Measurements from ENCODE around the gene PLA2G4B.

PLA2G4B gene

GRCh38 chr15:41853831-41854230 lies 15.2 kb downstream of the PLA2G4B start:
- H3K36me3 ChIP-seq (ENCODE audit: control insufficient read depth, insufficient read depth, low read length) = no peaks in the 10 kb centered on the region
- DNase-seq (ENCODE audit: extremely low read depth, insufficient read length) = no peak
- no peak overlapping the region for H3K4me3 ChIP-seq (replicated peaks; ENCODE audit: low read depth, low read length)
- TF ChIP-seq, protein P1, sequence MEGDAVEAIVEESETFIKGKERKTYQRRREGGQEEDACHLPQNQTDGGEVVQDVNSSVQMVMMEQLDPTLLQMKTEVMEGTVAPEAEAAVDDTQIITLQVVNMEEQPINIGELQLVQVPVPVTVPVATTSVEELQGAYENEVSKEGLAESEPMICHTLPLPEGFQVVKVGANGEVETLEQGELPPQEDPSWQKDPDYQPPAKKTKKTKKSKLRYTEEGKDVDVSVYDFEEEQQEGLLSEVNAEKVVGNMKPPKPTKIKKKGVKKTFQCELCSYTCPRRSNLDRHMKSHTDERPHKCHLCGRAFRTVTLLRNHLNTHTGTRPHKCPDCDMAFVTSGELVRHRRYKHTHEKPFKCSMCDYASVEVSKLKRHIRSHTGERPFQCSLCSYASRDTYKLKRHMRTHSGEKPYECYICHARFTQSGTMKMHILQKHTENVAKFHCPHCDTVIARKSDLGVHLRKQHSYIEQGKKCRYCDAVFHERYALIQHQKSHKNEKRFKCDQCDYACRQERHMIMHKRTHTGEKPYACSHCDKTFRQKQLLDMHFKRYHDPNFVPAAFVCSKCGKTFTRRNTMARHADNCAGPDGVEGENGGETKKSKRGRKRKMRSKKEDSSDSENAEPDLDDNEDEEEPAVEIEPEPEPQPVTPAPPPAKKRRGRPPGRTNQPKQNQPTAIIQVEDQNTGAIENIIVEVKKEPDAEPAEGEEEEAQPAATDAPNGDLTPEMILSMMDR (IDR thresholded peaks at IDR 0.05; ENCODE audit: insufficient read depth, low read length, poor library complexity, severe bottlenecking) = no peak
- no peaks in the 10 kb centered on the region; the same call in 1 of the 2 replicates for H3K27me3 ChIP-seq (replicated peaks; ENCODE audit: control insufficient read depth, insufficient read depth, low read length)

DNA sequence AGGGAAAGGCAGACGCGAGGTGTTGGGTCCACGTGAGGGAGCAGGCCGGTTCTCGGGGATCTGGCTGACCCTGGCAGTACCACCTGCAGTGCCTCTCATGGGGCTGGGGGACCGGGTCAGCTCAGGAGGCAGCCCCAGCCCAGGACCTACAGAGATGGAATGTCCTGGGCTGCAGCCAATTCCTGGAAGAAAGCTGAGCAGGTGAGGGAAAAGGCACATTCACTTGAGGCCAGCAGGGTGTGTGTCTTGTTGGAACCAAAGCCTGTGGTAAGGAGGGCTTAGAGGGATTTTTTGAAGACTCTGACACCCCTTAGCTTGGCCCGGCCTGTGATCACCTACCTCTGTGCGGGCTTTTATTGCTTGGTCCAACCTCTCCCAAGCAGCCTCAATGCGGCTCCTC lies 15.8 kb downstream of the PLA2G4B start:
- H3K36me3 ChIP-seq (ENCODE audit: control insufficient read depth, insufficient read depth, low read length) = no peaks in the 10 kb centered on the region
- no peak for DNase-seq (ENCODE audit: extremely low read depth, insufficient read length)
- no peak overlapping the region for H3K4me3 ChIP-seq (replicated peaks; ENCODE audit: low read depth, low read length)
- no peaks in the 10 kb centered on the region; the same call in 1 of the 2 replicates for H3K27me3 ChIP-seq (replicated peaks; ENCODE audit: control insufficient read depth, insufficient read depth, low read length)
- TF ChIP-seq, protein P1 (IDR thresholded peaks at IDR 0.05; ENCODE audit: insufficient read depth, low read length, poor library complexity, severe bottlenecking) = no peak

DNA sequence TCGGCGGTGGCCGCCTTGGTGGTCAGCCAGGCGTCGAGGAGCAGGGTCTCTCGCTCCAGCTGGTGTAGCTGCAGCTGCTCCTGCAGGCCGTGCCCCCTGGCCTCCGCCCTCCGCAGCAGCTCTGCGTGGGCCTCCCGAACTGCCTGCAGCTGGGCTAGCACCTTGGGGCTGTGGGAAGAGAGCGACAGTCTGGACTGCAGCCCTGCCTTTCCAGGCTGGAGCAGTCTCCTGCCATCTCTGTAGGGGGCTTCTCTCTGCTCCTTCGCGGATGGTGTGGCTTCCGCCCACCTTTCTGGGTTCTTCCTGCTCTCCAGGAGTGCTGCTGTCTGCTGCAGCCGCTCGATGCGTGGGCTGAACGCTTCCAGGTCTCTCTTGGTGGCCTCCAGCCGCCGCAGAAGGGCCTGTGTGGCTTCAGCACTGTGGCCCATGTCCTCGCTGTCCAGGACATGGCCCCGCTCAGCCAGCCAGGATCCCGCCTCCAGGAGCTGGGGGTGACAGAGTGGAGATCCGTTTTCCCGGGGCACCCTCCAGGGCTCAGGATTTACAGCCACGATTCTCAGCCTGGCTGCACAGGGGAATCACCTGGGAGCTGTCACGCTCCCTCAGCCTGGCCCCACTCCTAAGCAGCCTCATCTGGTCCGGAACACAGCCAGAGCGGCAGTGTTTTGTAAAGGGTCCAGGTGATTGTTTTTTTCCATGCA lies 16.8 kb downstream of the PLA2G4B start:
- no peaks in the 10 kb centered on the region for H3K36me3 ChIP-seq (ENCODE audit: control insufficient read depth, insufficient read depth, low read length)
- TF ChIP-seq, protein P1 (IDR thresholded peaks at IDR 0.05; ENCODE audit: insufficient read depth, low read length, poor library complexity, severe bottlenecking) = no peak
- H3K4me3 ChIP-seq (replicated peaks; ENCODE audit: low read depth, low read length) = no peak overlapping the region
- no peaks in the 10 kb centered on the region; the same call in 1 of the 2 replicates for H3K27me3 ChIP-seq (replicated peaks; ENCODE audit: control insufficient read depth, insufficient read depth, low read length)
- DNase-seq (ENCODE audit: extremely low read depth, insufficient read length) = no peak

DNA sequence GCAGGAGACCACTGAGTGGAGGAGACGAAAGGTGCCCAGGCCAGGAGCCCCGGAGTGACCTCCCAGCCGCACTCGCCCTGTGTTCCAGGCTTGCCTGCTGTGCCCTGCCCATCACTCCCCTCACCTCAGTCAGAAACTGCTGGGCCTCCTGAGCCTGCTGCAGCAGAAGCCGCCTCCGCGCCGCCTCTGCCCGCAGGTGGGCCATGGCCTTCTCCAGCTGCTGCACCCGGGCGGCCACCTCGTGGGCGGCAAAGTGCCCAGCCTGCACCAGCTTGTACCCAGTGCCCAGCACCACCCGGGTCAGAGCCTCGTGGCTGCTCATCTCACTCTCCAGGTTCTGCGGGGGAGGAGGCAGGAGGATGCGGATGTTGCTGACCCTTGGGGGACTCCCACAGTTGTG lies 17.6 kb downstream of the PLA2G4B start:
- Histone ChIP-seq H3K4me3 (replicated peaks; ENCODE audit: low read depth, low read length) (no peak overlapping the region), H3K36me3 (ENCODE audit: control insufficient read depth, insufficient read depth, low read length) (no peaks in the 10 kb centered on the region), H3K27me3 (replicated peaks; ENCODE audit: control insufficient read depth, insufficient read depth, low read length) (no peaks in the 10 kb centered on the region; the same call in 1 of the 2 replicates)
- TF ChIP-seq, protein P1 (IDR thresholded peaks at IDR 0.05; ENCODE audit: insufficient read depth, low read length, poor library complexity, severe bottlenecking) = no peak
- DNase-seq (ENCODE audit: extremely low read depth, insufficient read length) = no peak

DNA sequence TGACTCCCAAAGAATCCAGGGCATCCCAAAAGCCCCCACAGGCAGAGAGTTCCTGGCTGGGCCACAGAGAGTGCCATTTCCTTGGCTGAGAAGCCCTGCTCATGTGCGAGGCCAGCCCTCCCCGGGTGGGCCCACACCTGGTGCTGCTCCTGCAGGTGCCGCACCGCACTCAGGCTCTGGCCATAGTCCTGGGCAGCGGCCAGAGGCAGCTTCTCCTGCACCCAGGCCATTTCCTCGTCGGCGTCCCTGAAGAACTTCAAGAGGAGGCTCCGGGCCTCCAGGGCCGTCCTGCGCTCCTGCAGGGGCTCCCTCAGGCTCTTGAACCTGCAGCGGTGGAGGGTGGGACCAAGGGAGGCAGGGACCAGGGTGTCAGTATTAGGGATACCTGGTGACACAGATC lies 18.1 kb downstream of the PLA2G4B start:
- DNase-seq (ENCODE audit: extremely low read depth, insufficient read length) = no peak
- TF ChIP-seq, protein P1 (IDR thresholded peaks at IDR 0.05; ENCODE audit: insufficient read depth, low read length, poor library complexity, severe bottlenecking) = no peak
- Histone ChIP-seq H3K36me3 (ENCODE audit: control insufficient read depth, insufficient read depth, low read length) (no peaks in the 10 kb centered on the region), H3K4me3 (replicated peaks; ENCODE audit: low read depth, low read length) (no peak overlapping the region), H3K27me3 (replicated peaks; ENCODE audit: control insufficient read depth, insufficient read depth, low read length) (no peaks in the 10 kb centered on the region; the same call in 1 of the 2 replicates)
